Amygdala (tissue), 56 donors: ENCODE measurements around the gene APBA1.
"Not testable (repeated sequence)": the region's sequence is repeated elsewhere in the genome, so short reads cannot be mapped to it uniquely, and the experiment has no call there.

Experiments
- DNase-seq, 56 donors: peaks; one replicate each; lab custom pipeline; 2025; lab: John Stamatoyannopoulos, UW

Gene APBA1

GRCh38 chr9:69456201-69456600, 216.0 kb downstream of the APBA1 start:
- DNase-seq = no peak

DNA sequence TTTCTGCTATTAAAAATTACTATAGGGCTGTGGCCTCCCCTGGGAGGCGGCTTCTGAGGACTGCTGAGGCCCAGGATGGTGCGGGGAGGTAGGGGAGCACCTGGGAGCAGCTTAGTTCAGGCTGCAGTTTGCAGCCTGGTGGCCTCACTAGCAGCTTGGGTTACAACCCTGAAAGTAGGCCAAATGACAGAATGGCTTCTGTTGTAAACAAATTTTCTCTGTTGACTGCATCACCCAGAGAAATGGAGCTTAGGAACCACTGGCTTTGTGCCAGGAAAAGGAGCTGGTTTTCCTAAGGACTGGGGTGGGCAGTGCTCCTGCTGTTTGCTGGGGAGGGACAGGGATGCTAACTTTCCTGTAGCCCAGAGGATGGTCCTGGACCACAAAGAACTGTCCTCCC, 216.9 kb downstream of the APBA1 start:
- DNase-seq = no peak

- no peak for DNase-seq
Observed at GRCh38 chr9:69454321-69454720, 217.8 kb downstream of the APBA1 start.

DNA sequence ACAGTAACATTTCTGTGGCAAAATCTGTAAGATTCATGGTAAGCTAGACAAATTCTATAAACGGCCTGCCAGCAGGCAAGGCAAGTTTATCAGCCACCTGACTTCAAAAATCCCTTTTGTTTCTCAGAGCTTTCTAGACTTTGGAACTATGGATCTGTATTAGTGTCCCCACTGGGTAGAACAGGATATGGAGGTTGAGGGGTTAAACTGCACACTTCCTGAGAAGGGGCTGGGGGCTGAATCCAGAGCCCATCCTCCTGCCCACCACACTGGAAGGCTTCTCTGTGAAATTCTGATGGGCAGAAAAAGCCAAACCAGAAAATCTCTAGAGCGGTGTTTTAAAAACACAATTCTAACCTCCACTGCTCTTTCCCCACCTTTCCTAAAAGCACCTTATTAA, 218.4 kb downstream of the APBA1 start:
- no peak for DNase-seq

GRCh38 chr9:69452110-69452782, 219.9 kb downstream of the APBA1 start:
- no peak for DNase-seq

- DNase-seq = no peak
Observed at GRCh38 chr9:69446496-69446895, 225.7 kb downstream of the APBA1 start.

GRCh38 chr9:69445251-69445650, 226.9 kb downstream of the APBA1 start:
- DNase-seq = peak in 3 of 56 donors; percentile 13 to 16 (median 15)

- DNase-seq = no peak
Observed at GRCh38 chr9:69444791-69445190, 227.4 kb downstream of the APBA1 start.

DNA sequence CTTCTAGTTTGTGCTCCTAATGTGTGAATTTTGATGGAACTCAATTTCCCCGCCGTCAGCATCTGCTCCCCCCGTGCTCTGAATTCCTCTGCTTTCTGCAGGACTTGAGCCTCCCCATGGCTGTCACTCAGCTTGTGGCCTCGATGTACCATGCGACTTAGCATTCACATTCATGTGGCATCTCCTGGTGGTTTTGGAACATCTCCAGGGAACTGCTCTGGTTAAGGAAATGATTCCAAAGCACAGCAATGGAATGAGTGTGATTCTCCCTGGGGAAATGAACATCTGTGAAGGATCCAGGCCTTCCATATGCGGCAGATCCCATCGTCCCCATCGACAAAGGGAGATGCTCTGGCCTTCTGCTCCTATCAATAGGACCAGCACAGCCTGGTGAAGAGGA, 228.2 kb downstream of the APBA1 start:
- DNase-seq = no peak

- no peak for DNase-seq
Observed at GRCh38 chr9:69443178-69443577, 229.0 kb downstream of the APBA1 start.

- DNase-seq = no peak
Observed at GRCh38 chr9:69442486-69442885, 229.7 kb downstream of the APBA1 start.

GRCh38 chr9:69440254-69440955, 231.8 kb downstream of the APBA1 start:
- not testable (repeated sequence) for DNase-seq

GRCh38 chr9:69439654-69440053, 232.5 kb downstream of the APBA1 start:
- DNase-seq = not testable (repeated sequence)

DNA sequence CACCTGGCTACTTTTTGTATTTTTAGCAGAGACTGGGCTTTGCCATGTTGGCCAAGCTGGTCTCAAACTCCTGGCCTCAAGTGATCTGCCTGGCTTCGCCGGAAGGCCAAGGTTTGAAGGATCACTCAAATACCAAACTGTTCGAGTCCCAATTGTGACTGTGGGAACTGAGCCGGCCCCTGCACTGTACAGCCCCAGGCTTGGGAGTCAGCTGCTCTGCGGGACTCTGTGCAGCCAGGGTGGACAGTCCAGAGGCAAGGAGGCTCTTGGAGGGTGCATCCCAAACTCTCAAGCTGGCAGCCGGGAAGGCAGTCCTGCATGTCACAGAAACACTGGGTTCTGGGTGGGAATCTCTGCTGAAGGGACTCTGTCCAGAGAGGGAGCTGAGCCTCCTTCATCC, 238.2 kb downstream of the APBA1 start:
- DNase-seq = no peak

- DNase-seq = no peak
Observed at GRCh38 chr9:69433392-69433791, 238.8 kb downstream of the APBA1 start.

- no peak for DNase-seq
Observed at GRCh38 chr9:69432623-69433022, 239.5 kb downstream of the APBA1 start.

GRCh38 chr9:69431777-69432176, 240.4 kb downstream of the APBA1 start:
- no peak for DNase-seq

GRCh38 chr9:69431203-69431602, 241.0 kb downstream of the APBA1 start:
- DNase-seq = no peak

- DNase-seq = no peak
Observed at GRCh38 chr9:69430206-69430605, 242.0 kb downstream of the APBA1 start.

DNA sequence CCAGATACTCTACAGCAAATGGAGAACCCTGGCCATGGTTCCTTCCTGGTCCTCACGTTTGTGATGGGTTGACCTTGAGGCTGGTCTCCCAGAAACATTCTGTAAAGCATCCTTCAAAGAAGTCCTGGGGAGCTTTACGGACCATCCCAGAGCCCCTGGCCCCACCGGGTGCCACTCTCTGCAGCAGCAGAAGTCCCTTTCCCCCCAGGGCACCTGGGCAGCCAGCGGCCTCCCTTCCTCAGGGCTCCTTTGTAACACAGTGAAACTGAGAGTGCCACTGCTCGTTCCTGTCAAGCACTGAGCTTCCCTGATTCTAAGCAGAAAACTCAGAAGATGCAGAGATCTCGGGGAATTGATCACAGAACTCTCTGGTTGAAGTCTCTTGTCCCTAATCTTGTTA, 242.9 kb downstream of the APBA1 start:
- DNase-seq = no peak

DNA sequence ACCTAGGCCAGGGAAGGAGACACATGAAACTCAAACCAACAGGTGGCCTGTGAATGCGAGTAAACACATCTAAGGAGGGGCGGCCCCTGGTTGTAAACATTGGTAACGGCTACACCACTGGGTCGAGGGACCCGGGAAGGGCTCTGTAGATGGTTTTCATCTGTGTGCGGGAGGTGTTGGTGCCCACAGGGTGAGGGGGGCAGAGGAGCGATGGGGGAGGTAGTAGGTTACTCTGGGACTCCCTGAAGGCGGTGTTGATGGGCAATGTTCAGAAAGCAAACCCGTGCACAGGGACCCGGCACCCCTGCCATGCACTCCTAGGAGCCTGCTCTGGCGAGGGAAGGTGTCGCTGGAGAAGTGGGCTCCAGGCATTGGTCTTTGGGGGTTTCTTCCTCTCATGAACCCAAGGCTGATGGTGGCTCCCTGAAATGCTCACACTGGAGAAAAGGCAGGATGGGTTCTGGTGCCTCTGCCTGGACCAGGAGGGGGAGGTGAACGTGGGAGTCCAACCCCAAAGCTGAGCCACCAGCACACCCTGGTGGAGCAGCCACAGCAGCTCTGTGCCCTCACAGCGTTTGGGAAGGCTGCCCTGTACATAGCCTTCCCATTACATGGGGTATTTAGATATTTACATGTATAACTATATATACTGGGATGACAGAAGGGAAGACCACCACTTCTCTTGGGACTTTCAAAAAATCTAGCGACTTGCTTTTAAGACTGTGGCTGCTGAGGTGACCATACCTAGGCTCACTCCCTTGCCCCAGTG, 244.0 kb downstream of the APBA1 start:
- no peak for DNase-seq

DNA sequence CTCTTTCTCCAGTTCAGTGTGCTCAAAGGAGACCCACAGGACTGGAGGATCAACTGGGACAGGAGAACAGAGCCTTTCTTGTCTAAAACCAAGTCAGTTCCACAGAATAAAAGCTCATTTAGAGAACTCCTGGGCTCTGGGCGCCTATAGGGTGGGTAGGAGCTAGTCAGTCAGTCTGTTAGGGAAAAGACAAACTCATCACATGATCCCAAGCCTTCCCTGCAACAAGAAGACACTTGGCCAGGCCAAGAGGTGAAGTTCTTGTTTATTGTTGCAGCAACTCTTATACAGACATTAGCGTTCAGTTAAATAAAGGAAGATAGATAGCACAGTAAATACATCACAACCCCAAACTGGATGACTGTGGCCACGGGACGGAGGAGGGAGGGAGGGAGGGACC, 244.9 kb downstream of the APBA1 start:
- DNase-seq = peak in 17 of 56 donors; percentile 8 to 56 (median 26)
